Stimulated activated memory B cell treated with anti-CD40 and anti-IgM and Interleukin-4, amounts not matched to agents 10 μg/mL and 1 μg/mL and 100 μg/mL, for 72 hours (primary cell): ENCODE results near the gene GGT1.
"Not testable (repeated sequence)": the region's sequence is repeated elsewhere in the genome, so short reads cannot be mapped to it uniquely, and the experiment has no call there.

Experiments used
- ATAC-seq: fragments of 150-1000 bp; cut with Tn5 transposase; 2 replicates; pipeline ENCODE4 v1.10.0; 2021
- H3K27ac Mint-ChIP-seq: one replicate; pipeline ENCODE4 v1.8.0; 2022; ENCODE audit warnings: mild to moderate bottlenecking, mixed read lengths
- H3K27me3 Mint-ChIP-seq: one replicate; pipeline ENCODE4 v1.8.0; 2022; ENCODE audit warnings: mixed read lengths
- H3K36me3 Mint-ChIP-seq: one replicate; pipeline ENCODE4 v1.8.0; 2022; ENCODE audit warnings: mixed read lengths
- H3K4me1 Mint-ChIP-seq: one replicate; pipeline ENCODE4 v1.8.0; 2022; ENCODE audit warnings: mixed read lengths
- H3K4me3 Mint-ChIP-seq: one replicate; pipeline ENCODE4 v1.8.0; 2022; ENCODE audit warnings: mild to moderate bottlenecking, moderate library complexity, mixed read lengths
- H3K9me3 Mint-ChIP-seq: one replicate; pipeline ENCODE4 v1.8.0; 2022; ENCODE audit warnings: mixed read lengths

The GGT1 gene

DNA sequence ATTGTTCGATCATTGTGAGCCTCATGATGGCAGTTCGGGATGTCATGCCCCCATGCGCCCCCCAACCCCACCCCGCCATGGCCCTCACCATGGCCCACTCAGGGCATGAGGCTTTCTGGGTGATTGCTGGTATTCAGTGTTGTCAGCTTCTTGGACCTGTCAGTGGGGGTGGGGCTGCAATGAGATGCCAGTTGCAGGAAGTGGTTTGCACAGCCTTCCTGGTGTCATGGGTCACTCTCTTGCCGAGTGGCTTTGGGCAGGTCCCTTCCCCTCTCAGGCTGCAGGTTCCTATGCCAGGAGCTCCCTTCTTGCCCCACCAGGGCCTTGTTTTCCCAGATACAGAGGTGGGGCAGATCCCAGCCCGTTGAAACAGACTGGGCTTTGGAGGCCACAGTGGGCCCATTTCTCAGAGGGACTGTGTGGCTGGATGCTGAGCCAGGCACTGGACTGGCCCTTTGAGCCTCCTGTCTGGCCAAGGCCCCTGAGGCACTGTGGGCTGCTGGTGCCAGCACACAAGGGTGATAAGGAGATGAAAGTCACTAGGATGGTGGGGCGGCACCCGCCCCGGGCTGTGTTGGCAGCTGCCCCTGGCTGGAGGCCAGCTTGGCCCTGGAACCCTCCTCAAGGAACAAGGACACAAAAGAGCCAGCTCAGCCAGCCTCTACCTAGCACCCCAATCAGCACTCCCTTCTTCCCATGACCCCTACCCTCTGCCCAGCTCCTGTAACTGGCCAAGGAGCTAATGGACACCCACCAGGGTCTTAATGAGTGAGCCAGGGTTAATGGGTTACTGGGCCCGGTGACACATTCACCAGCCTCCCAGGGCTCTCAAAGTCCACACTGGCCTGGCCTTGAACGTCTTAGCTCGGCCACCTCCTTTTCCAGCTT is 1.5 kb upstream of the GGT1 start:
- Mint-ChIP-seq H3K27ac (no peak overlapping the region), H3K4me1 (peaks cover 18% of the 10 kb centered on the region), H3K4me3 (no peak overlapping the region)

DNA sequence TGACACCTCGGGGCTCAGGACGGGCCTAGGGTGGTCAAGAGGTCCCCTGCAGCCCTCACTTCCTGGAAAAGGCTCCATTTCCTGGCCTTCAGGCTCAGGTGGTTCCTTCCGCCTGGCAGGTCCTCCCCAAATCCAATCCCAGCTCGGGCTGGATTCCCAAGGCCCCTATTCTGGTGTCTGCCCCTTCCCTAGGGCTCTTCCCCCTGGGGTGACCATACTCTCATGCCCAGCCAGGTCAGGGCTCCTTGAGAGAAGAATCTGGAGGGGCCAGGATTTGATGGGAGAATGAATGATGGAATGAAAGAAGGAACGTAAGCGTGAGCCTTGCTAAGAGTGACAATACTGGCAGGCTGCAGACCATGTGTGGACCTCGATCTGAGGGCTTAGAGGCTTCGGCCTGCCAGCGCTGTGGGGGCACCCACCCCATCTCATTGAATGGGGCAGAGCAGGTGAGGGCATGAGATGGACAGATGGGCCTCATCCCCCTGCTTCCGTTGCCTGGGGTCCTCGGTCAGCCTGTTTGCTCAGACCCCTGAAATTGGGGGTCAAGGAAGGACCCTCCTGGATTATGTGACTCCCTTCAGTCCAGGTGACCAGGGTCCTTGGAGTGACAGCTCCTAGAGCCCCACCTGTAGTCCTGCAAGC is 766 bp upstream of the GGT1 start:
- not testable (repeated sequence) for H3K9me3 Mint-ChIP-seq, H3K27me3 Mint-ChIP-seq, H3K36me3 Mint-ChIP-seq, H3K27ac Mint-ChIP-seq, ATAC-seq, H3K4me3 Mint-ChIP-seq
- H3K4me1 Mint-ChIP-seq, result peaks cover 18% of the 10 kb centered on the region

More for the DNA sequence above, 1.5 kb upstream of the GGT1 start:
- H3K9me3 Mint-ChIP-seq, result no peaks in the 10 kb centered on the region
- H3K36me3 Mint-ChIP-seq, result no peaks in the 10 kb centered on the region
- no peaks in the 10 kb centered on the region for H3K27me3 Mint-ChIP-seq
- no peak for ATAC-seq

DNA sequence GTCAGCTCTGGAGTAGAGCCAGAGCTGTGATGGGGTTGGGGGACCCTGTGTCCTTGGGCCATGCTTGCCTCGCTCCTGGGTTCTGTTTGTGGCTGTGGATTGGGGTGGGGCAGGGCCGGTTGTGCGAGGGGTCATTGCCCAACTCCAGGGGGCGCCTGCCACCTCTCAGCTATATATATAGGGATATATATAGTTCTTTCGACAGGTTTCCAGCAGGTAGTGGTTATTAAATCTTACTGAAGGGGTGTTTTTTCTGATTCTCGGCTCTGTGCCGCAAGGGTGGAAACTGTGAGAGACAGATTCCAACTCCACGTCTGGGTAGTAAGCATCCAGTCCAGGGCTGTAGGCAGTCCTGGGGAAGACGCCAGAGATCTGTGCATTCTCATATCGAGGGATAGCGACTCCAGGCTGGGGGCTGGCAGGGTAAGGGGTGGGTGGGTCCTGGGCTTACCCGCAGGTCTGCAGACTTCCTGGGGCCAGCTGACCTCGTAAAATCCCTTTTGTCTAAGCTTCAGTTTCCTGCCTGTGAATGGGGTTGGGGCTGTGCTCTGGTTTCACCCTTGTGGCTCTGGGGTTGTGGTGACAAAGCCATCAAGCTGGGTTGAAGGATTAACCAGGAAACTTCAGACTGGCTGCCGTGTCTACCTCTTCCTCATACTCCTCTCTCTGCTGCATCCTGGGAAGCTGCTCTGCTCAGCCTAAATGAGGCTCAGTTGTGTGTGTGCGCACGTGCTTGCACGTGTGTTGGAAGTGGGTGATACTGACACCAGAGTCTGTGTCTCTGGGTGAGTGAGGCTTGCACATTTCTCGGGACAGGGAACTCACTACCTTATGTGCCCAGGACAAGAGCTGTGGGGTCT is 1.0 kb downstream of the GGT1 start:
- peak; percentile 14 for ATAC-seq
- H3K36me3 Mint-ChIP-seq, result not testable (repeated sequence)

DNA sequence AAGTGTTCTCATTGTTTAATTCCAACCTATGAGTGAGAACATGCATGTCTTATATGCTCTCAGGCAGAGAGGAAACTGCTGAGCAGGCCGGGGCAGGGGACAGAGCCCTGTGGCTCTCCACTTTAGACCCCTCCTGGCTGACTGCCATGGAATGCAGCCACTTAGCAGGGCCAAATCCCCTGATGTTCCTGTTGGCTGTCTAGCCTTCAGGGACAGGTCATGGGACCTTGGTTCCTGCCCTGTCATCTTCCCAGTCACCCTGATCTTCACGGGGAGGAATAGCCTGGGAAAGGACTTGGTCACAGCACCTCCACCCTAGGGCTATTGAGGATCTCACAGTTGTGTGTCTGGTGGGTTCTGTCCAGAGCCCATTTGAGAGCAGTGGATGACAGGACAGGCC is 3.3 kb downstream of the GGT1 start:
- H3K9me3 Mint-ChIP-seq, H3K27ac Mint-ChIP-seq, H3K27me3 Mint-ChIP-seq, ATAC-seq, H3K36me3 Mint-ChIP-seq, H3K4me3 Mint-ChIP-seq: not testable (repeated sequence)
- H3K4me1 Mint-ChIP-seq, result peaks cover 28% of the 10 kb centered on the region

More for the DNA sequence above, 1.0 kb downstream of the GGT1 start:
- peak overlapping the region; percentile 49 for H3K27ac Mint-ChIP-seq
- not testable (repeated sequence) for H3K9me3 Mint-ChIP-seq, H3K27me3 Mint-ChIP-seq, H3K4me3 Mint-ChIP-seq
- H3K4me1 Mint-ChIP-seq, result peaks cover 30% of the 10 kb centered on the region

DNA sequence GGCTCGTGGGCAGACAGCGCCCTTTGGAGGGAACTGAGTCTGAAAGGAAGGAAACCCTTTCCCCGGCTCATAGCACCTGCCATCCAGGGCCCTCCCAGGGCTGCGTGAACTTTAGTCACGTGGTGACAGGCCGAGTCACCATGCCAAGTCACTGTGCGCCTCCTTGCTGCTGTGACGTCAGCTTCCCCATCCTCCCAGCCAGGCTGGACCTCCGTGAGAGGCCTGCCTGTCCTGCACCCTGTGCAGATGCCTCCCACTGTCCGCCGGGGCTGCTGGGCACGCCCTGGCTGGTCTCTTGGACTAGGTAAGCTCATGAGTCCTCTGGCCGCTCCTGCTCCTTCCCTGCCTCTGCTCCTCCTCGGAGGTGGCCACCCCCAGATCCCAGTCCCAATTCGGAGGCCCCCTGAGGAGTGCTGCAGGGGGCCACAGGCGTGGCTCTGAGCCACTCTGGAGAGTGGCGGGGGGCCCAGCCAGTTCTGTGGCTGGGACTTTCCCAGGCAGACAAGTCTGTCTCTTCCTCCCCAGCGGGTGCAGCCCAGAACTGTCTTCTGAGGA is 4.5 kb downstream of the GGT1 start:
- peak overlapping the region; percentile 91 for H3K4me3 Mint-ChIP-seq
- H3K27me3 Mint-ChIP-seq, H3K36me3 Mint-ChIP-seq, H3K9me3 Mint-ChIP-seq: not testable (repeated sequence)
- H3K4me1 Mint-ChIP-seq, result peaks cover 24% of the 10 kb centered on the region
- ATAC-seq, result peak; percentile 86
- peak overlapping the region; percentile 98 for H3K27ac Mint-ChIP-seq

DNA sequence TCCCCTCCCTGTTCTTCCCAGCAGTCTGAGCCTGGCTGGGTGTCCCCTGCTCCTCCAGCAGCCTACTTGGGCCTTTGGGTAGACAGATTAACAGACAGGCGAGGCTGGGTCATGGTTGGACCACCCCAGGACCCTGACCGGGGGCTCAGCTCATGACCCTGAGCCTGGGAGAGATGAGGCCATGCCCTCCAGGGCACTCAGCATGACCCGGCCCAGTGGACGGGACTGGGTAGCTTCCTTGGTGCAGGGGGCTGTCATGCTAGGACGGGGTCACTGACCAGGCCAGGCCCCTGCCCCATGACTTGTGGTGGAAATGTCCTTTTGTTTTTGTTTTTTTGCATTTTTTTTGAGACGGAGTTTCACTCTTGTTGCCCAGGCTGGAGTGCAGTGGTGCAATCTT is 5.3 kb downstream of the GGT1 start:
- not testable (repeated sequence) for H3K36me3 Mint-ChIP-seq, H3K27me3 Mint-ChIP-seq, H3K9me3 Mint-ChIP-seq
- Mint-ChIP-seq H3K4me1 (peaks cover 21% of the 10 kb centered on the region), H3K27ac (peak overlapping the region; percentile 98), H3K4me3 (peak overlapping the region; percentile 91)
- peak; percentile 13 for ATAC-seq

DNA sequence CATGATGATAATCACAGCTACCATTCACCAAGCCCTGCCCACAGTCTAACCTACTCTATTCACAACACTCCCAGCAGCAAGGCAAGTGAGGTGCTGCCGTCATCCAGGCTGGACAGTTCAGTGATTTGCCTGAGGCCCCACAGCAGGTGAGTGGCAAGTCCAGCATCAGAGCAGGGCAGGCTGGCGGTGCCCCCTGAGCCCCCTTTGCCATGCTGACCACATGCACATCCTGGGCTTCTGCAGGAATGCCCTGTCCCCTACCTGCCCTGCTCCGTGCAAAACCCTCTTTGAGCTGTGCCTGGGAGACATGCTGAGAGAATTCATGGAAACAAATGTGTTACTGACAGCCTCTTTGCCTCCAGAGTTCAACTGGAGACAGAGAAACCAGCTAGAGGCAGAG is 6.9 kb downstream of the GGT1 start:
- not testable (repeated sequence) for H3K27me3 Mint-ChIP-seq, H3K27ac Mint-ChIP-seq, ATAC-seq, H3K36me3 Mint-ChIP-seq, H3K9me3 Mint-ChIP-seq, H3K4me3 Mint-ChIP-seq
- peaks cover 12% of the 10 kb centered on the region for H3K4me1 Mint-ChIP-seq

DNA sequence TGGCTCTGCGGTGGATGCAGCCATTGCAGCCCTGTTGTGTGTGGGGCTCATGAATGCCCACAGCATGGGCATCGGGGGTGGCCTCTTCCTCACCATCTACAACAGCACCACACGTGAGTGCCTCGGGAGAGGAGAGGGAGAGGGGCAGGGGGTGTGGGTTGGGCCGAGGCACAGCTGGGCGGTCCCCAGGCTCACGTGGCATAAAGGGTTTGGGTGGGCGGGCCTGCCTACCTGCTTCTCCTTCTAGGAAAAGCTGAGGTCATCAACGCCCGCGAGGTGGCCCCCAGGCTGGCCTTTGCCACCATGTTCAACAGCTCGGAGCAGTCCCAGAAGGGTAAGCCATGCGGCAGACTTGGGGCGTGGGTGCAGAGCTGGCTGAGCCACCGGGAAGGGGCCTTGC is 11.8 kb downstream of the GGT1 start:
- H3K36me3 Mint-ChIP-seq, H3K27ac Mint-ChIP-seq, H3K9me3 Mint-ChIP-seq, H3K4me3 Mint-ChIP-seq, ATAC-seq, H3K27me3 Mint-ChIP-seq, H3K4me1 Mint-ChIP-seq: not testable (repeated sequence)

DNA sequence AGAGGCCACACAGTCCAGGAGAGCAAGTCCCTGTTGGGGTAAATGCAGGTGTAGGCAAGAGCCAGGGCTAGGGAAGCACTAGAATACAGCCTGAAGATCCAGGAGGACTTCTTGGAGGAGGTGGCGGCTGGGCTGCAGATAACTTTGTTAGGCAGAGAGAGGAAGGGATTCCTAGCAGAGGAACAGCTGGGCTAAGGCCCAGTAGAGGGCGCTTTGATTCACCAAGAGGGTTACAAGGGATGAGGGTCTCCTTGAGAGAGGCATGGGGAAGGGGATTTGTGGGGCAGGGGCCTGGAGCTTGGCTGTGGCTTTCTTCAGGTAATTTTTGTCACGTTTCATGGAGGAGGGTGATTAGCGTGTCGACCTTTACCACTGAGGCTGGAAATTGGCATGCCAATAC is 18.3 kb downstream of the GGT1 start:
- H3K27ac Mint-ChIP-seq, ATAC-seq, H3K4me1 Mint-ChIP-seq, H3K9me3 Mint-ChIP-seq, H3K4me3 Mint-ChIP-seq, H3K27me3 Mint-ChIP-seq: not testable (repeated sequence)
- peaks cover 12% of the 10 kb centered on the region for H3K36me3 Mint-ChIP-seq

DNA sequence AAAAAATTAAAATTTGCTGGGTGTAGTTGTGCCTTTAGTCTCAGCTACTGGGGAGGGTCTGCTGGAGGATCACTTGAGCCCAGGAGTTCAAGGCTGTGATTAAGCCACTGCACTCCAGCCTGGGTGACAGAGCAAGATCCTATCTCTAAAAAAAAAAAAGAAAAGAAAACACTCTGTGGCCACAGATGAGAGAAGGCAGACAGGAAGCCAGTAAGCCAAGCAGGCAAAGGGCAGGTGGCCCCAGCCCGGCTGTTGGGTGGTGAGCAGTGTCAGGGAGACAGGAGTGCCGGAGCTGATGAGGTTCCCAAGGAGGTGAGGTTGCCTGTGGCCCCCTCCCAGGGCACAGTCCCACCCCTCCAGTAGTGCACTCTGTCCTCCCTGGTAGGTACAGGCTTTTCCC is 19.6 kb downstream of the GGT1 start:
- not testable (repeated sequence) for H3K27me3 Mint-ChIP-seq, ATAC-seq, H3K4me1 Mint-ChIP-seq, H3K27ac Mint-ChIP-seq, H3K9me3 Mint-ChIP-seq, H3K4me3 Mint-ChIP-seq
- peaks cover 18% of the 10 kb centered on the region for H3K36me3 Mint-ChIP-seq

DNA sequence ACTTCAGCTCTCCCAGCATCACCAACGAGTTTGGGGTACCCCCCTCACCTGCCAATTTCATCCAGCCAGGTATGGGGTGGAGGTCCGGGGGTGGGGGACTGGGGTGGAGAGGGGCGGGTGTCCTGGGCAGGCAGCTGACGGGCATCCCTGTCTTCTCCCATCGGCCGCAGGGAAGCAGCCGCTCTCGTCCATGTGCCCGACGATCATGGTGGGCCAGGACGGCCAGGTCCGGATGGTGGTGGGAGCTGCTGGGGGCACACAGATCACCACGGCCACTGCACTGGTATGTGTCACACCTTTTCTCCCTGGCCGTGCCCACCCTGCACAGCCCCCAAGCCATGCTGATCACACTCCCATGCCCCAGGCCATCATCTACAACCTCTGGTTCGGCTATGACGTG is 24.9 kb downstream of the GGT1 start:
- ATAC-seq, H3K27ac Mint-ChIP-seq, H3K27me3 Mint-ChIP-seq, H3K4me3 Mint-ChIP-seq, H3K9me3 Mint-ChIP-seq, H3K4me1 Mint-ChIP-seq: not testable (repeated sequence)
- peaks cover 18% of the 10 kb centered on the region for H3K36me3 Mint-ChIP-seq

DNA sequence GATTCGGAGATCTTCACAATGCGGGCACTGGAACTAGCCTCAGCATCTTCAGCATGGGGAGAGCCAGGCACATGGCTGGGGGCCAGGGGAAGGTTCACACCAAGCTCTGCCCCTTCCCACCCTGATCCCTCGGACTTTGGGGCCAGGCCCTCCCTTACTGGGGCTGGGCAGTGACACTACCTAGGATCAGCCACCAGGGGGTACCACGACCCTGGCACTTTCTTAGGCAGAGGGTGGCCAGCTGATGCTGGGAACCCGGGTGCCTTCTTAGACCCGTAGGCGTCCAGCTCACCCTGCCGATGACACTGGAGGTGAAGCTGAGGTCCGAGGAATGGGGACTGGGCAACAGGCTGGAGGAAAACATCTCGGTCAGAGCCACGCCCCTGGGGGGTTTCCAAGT is 26.1 kb downstream of the GGT1 start:
- H3K9me3 Mint-ChIP-seq, H3K27ac Mint-ChIP-seq, H3K27me3 Mint-ChIP-seq, H3K4me3 Mint-ChIP-seq, ATAC-seq: not testable (repeated sequence)
- H3K4me1 Mint-ChIP-seq, result peaks cover 11% of the 10 kb centered on the region
- H3K36me3 Mint-ChIP-seq, result peaks cover 15% of the 10 kb centered on the region

DNA sequence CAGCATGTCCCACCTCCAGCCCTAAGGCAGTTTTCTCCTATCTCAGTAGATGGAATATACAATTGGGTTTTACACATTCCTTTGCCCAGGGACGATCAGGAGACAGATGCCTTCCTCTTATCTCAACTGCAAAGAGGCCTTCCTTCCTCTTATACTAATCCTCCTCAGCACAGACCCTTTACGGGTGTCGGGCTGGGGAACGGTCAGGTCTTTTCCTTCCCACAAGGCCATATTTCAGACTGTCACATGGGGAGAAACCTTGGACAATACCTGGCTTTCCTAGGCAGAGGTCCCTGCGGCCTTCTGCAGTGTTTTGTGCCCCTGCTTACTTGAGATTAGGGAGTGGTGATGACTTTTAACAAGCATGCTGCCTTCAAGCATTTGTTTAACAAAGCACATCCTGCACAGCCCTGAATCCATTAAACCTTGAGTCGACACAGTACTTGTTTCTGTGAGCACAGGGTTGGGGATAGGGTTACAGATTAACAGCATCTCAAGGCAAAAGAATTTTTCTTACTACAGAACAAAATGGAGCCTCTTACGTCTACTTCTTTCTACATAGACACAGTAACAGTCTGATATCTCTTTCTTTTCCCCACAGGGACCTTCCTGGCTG is 27.9 kb downstream of the GGT1 start:
- not testable (repeated sequence) for H3K9me3 Mint-ChIP-seq, ATAC-seq, H3K36me3 Mint-ChIP-seq, H3K4me3 Mint-ChIP-seq, H3K27me3 Mint-ChIP-seq, H3K27ac Mint-ChIP-seq
- H3K4me1 Mint-ChIP-seq, result peaks cover 26% of the 10 kb centered on the region

DNA sequence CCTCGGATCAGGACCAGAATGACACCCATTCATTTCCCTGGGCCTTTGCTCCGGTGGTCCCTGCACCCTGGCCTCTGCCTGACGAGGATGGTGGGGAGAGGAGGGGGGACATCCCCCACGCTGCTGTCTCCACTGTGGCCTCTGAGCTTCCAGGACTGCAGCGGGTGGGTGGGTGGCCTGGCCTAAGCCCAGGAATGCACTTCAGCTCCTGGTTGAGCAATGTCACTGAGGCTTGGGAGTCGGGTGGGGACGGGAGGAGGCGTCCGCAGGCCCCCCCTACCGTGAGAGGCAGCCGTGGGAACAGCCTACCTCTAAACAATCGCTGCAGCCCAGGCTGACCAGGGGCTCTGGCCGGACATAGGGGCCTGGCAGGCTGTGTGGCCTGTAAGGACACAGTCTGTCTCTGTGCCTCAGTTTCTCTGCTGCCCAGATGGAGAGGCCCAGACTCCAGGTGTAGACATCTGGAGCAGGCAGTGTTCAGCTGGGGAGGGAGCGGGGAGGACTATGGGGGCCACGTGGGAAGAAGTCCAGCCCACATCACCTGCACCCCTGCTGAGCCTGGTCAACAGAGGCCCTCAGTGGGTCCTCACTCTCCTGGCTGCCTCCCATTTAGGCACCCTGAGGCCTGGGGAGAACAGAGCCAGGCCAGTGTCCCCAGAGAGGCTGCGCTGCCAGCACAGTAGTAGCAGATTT is 28.6 kb downstream of the GGT1 start:
- not testable (repeated sequence) for H3K36me3 Mint-ChIP-seq, H3K9me3 Mint-ChIP-seq, H3K4me3 Mint-ChIP-seq, ATAC-seq, H3K27ac Mint-ChIP-seq, H3K27me3 Mint-ChIP-seq
- peaks cover 26% of the 10 kb centered on the region for H3K4me1 Mint-ChIP-seq
